Activated CD8-positive, alpha-beta memory T cell treated with anti-CD3 and anti-CD28 coated beads for 48 hours (primary cell): ENCODE measurements around the gene PTPRG.
"Not testable (repeated sequence)": the region's sequence is repeated elsewhere in the genome, so short reads cannot be mapped to it uniquely, and the experiment has no call there.

ENCODE experiments used
- DNase-seq, 3 experiments: peaks; one replicate each; pipeline ENCODE4 v3.0.0-alpha.2; 2020; ENCODE audit warnings: low read depth in 2 of 3, low spot score in 2 of 3

Gene PTPRG

GRCh38 chr3:61748288-61748687 lies 186.9 kb downstream of the PTPRG start:
- no peak for DNase-seq

GRCh38 chr3:61750766-61751165 lies 189.4 kb downstream of the PTPRG start:
- no peak for DNase-seq

- no peak for DNase-seq
These were observed 197.5 kb downstream of the PTPRG start for GRCh38 chr3:61758839-61759238.

- DNase-seq = not testable (repeated sequence)
These were observed 199.4 kb downstream of the PTPRG start for GRCh38 chr3:61760783-61761182.

- DNase-seq = no peak
These were observed 200.5 kb downstream of the PTPRG start for GRCh38 chr3:61761694-61762430.

- DNase-seq = no peak
These were observed 203.9 kb downstream of the PTPRG start for GRCh38 chr3:61765157-61765876.

GRCh38 chr3:61768284-61769037 lies 207.1 kb downstream of the PTPRG start:
- DNase-seq = no peak

GRCh38 chr3:61769266-61769990 lies 208.1 kb downstream of the PTPRG start:
- DNase-seq = no peak

- DNase-seq = no peak
These were observed 210.6 kb downstream of the PTPRG start for GRCh38 chr3:61771976-61772375.

- no peak for DNase-seq
These were observed 211.1 kb downstream of the PTPRG start for GRCh38 chr3:61772456-61772855.

- no peak for DNase-seq
These were observed 213.0 kb downstream of the PTPRG start for GRCh38 chr3:61774279-61774890.

GRCh38 chr3:61776390-61776789 lies 215.0 kb downstream of the PTPRG start:
- no peak for DNase-seq

GRCh38 chr3:61777483-61777882 lies 216.1 kb downstream of the PTPRG start:
- DNase-seq = no peak

GRCh38 chr3:61778095-61778494 lies 216.7 kb downstream of the PTPRG start:
- no peak for DNase-seq

- no peak for DNase-seq
These were observed 218.6 kb downstream of the PTPRG start for GRCh38 chr3:61780016-61780415.

GRCh38 chr3:61780455-61781228 lies 219.3 kb downstream of the PTPRG start:
- DNase-seq = no peak

- DNase-seq = no peak
These were observed 222.8 kb downstream of the PTPRG start for GRCh38 chr3:61783993-61784718.

GRCh38 chr3:61788623-61789507 lies 227.5 kb downstream of the PTPRG start:
- no peak for DNase-seq
